ENCODE data around the gene EVA1A.
"Not testable (repeated sequence)": the region's sequence is repeated elsewhere in the genome, so short reads cannot be mapped to it uniquely, and the experiment has no call there.

The EVA1A gene

DNA sequence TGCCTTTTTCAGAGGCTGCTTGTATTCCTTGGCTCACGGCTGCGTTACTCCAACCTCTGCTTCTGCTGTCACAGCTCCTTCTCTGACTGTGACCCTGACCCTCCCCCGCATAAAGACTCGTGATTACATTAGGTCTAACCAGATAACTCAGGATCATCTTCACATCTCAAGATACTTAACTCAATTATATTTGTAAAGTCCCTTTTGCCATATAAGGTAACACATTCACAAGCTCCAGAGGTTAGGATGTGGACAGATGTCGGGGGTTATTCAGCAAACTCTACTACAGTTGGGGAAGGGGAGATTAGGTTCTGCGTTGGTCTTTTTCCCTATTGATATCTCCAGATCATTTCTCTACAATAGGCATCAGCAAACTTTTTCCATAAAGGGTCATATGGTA is 76.9 kb downstream of the EVA1A start:
- no peak for DNase-seq (ENCODE audit: low read depth, low spot score)

DNA sequence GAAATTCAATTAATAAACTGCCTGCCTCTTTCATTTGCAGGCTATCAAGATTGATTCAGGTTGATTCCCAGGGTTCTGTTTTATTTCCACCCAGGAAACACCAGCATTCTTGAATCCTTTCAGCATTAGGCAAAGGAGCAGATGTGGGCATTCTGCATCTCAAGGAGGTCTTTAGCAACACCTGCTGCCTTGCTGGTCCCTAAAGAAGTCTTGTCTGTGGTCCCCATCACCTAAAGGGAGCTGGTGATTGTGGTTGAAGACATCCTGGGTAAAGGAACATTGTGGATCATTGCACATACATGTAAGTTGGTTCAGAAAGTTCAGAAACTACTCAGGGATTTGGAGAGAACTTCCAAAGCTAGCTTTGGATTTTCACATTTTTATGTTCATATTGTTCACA is 78.3 kb downstream of the EVA1A start:
- DNase-seq (ENCODE audit: low read depth, low spot score) = no peak

- DNase-seq (ENCODE audit: low read depth, low spot score) = no peak
Measured at GRCh38 chr2:75480971-75481836, 79.5 kb downstream of the EVA1A start.

- not testable (repeated sequence) for DNase-seq (ENCODE audit: low read depth, low spot score)
Measured at GRCh38 chr2:75477696-75478095, 83.0 kb downstream of the EVA1A start.

DNA sequence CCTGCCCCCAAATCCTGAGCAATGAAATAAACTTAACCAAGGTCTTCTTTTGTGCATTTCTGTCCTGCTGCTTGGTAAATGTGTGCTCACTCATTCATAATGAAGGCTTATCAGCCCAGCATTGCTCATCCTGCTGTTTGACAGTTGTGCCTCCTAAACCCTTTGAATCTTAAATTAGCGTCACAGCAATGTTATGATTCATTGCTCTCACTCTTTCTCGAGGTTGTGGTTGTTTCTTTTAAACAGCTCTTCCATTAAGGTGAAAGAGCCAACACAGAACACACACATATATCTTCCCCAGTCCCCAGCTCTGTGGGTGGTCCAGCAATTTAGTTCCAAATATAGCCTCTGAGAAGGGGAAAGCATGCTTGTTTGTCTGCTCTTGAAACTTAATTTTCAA is 84.0 kb downstream of the EVA1A start:
- no peak for DNase-seq (ENCODE audit: low read depth, low spot score)

DNA sequence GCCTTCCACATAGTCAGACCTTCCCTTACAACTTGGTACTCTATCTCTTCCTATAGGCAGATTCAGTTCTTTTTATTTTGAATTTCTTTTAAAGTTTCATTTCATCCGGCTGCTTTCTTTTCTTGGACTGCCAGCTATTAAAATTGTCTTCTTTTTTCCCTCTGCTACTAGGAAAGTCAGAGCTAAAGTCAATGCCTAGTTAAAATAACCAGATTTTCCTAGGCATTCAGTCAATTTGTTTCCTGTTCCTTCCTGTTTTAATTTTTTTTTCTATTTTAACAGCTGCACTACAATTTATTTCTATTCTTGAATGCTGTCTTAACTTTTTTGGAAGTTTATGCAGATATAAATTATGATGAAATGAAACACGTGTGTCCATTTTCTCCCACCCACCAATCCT is 84.8 kb downstream of the EVA1A start:
- no peak for DNase-seq (ENCODE audit: low read depth, low spot score)

DNA sequence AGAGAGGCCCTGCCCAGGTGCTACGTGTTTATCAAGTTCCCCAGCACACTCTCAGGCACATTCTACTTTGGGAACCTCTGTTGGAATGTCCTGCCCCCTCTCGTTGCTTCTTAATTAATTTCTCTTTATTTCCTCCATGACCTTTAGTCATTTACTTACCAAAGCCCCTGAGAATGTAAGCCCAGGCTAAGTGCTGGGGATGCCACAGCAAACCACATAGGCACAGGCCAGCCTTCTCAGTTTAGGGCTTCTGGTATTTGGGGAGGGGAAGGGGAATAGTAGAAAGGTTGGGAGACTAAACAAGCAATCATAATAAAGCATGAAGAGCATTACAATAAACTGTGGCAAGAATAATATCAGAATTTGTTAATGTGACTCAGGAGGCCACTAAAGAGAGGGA is 85.7 kb downstream of the EVA1A start:
- no peak for DNase-seq (ENCODE audit: low read depth, low spot score)

DNA sequence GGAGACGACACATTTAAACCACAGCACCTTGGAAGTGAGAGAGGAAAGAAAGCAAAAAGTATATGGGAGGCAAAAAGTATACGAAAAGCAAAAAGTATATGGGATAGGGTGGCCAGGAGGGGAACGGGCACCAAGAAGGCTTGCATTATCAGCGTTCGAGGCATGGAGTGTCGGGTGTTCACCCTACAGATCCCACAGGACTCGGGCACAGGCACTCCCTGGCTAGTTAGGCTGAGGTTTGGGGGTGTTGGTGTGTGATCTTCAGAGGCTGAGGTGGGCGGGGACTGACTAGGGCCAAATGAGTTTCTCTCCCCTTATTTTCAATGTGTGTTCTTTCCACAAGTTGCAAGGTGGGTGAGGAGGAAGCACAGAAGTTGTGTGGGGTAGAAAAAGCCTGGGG is 86.6 kb downstream of the EVA1A start:
- DNase-seq (ENCODE audit: low read depth, low spot score) = no peak

GRCh38 chr2:75466708-75467311 is 93.9 kb downstream of the EVA1A start:
- DNase-seq (ENCODE audit: low read depth, low spot score) = no peak

DNA sequence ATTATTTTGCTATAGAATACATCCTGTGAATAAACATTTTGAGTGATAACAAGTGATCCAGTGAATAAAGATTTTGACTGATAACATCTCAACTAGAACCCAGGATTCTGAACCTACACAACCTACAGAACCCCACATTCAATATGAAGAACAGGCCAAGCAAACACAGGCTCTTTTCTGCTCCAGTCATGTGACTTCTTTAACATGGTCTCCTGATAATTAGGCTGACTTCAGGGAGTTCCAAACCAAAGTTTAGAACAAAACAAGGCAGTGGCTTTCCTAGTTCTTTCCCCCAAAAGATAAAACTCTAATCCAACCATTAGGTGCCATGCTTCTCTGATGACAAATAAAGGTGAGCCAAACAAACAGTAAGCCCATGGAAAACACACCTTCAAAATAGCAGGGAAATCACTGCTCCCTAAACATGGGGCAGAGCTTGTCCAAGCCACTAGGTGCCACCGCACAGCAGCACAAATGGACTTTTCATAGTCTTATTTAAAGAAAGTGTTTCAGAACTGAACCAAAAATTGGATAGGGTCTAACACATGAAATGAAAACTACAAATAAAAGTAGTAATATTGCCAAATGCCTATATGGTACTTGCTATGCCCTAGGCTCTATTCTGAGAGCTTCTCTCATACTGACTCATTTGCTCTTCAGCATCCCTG is 95.3 kb downstream of the EVA1A start:
- no peak for DNase-seq (ENCODE audit: low read depth, low spot score)

- DNase-seq (ENCODE audit: low read depth, low spot score) = no peak
Measured at GRCh38 chr2:75464348-75464946, 96.3 kb downstream of the EVA1A start.

GRCh38 chr2:75462721-75463120 is 98.0 kb downstream of the EVA1A start:
- DNase-seq (ENCODE audit: low read depth, low spot score) = no peak

GRCh38 chr2:75462206-75462605 is 98.5 kb downstream of the EVA1A start:
- no peak for DNase-seq (ENCODE audit: low read depth, low spot score)

- DNase-seq (ENCODE audit: low read depth, low spot score) = no peak
Measured at GRCh38 chr2:75460630-75461029, 100.1 kb downstream of the EVA1A start.

DNA sequence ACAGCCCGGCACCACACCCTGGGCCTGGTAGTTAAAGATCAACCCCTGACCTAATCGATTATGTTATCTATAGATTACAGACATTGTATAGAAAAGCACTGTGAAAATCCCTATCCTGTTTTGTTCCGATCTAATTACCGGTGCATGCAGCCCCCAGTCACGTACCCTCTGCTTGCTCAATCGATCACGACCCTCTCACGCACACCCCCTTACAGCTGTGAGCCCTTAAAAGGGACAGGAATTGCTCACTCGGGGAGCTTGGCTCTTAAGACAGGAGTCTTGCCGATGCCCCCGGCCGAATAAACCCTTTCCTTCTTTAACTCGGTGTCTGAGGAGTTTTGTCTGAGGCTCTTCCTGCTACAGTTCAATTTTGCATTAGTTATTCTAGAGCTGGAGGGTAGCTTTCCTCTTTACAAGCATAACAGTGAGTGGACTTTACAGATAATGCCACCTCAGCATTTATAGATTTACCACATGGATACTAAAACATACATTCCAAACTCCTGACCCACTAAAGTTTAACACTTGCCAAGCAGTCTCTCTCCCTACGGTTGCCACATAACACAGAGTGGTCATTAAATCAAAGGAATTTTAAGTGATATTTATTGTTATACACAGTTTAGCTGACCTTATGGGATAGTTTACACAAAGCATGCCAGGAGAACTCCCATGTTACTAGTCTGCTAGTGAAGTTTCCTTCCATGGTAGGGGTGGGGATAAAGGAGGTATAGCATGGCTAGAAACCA is 101.0 kb downstream of the EVA1A start:
- no peak for DNase-seq (ENCODE audit: low read depth, low spot score)

- no peak for DNase-seq (ENCODE audit: low read depth, low spot score)
Measured at GRCh38 chr2:75458201-75458600, 102.5 kb downstream of the EVA1A start.

DNA sequence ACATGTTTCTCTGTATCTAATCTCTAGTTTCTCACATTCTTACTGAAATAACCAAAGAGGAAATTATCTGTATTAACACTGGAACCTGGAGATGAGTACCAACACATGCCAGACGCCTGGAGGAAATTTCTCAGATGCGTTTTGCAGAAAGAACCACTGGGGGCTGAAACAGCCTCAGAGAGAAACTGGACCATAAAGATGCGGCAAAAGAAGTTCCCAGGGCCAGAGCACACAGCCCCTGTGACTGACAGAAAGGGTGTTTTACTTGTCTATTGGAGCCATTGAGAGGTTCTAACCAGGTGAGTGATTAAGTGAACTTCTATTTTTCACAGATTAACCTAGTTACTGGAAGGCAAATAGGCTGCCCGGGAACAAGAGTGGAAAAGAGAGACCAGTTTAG is 103.9 kb downstream of the EVA1A start:
- no peak for DNase-seq (ENCODE audit: low read depth, low spot score)

DNA sequence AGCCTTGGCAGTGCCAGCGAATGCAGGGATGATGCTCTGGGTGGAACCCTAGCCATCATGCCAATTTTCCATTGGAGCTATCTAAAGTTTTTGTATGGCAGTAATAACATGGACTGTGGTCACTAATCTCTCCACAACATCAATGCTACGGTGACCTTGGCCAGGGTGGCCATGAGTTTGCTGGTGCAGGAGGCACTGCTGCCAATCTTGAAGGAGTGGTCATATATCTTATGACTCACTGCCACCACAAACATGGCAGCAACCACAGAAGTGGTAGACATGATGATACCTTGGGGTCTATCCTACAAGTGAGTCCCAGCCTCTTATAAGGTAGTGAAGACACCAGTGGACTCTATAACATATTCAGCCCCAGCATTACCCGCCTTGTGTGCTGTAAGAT is 104.6 kb downstream of the EVA1A start:
- no peak for DNase-seq (ENCODE audit: low read depth, low spot score)

DNA sequence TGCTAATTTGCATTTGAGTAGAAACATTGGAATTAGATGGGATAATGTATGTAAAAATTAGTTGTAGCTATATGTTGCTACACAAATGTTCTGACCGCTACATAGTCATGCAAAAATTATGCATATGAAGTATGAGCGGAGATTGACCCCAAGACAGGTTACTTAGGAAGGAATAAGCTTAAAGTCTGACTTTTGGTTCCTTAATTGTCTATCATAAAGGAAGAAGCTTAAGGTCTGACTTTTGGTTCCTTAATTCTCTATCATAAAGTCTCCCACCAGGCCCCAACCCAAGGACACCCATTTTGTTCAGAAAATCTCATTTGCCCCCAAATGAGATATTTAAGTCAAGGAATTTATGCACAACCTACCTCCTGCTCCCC is 106.5 kb downstream of the EVA1A start:
- no peak for DNase-seq (ENCODE audit: low read depth, low spot score)

DNA sequence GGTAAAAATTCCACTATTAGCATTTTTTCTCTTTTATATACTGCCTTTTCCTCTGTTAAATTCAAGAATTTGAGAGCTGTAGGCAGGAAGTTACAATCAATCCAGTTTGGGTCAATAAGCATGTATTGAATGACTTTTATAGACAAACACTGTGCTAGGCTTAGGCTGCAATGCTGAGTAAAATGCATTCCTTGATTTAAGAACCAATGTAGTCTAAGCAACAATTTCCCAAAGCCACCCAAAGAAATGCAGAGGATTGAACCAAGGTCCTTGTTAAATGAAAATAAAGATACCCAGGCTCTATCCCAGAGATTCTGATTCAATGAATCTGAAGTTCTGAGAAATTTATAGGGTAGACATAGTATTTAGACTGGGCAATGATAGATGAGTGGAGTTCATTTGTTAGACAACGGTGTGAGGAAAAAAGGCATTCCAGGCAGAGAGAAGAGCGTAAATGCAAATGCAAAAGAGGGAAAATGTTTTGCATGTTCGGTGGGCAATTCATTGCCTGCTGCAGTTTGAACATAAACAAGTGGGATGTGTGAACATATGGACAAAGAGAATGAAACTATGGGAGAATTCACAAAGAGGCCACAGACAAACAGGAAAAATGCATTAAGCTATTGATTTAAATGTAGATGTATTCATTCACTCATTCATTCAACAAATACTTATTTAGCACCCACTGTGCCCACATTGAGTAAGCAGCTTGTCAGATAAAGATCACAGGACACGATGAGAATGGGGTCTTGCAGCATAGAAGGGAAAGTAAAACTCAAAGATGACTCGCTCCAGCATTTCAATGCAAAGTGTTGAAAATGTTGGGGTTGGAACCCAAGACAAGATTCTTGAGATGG is 107.1 kb downstream of the EVA1A start:
- no peak for DNase-seq (ENCODE audit: low read depth, low spot score)

GRCh38 chr2:75450068-75450467 is 110.7 kb downstream of the EVA1A start:
- no peak for DNase-seq (ENCODE audit: low read depth, low spot score)
